Right lobe of liver (tissue), 6 donors: ENCODE data around the gene OBI1. TPM values are rescaled to one million over a fixed set of nuclear protein-coding genes. Genes with fewer than 3 reads are reported as not detected.

Source experiments
- ATAC-seq, 4 donors: fragments of 200-7000 bp; cut with Tn5 transposase; one replicate each; pipeline ENCODE4 v1.9.1; 2020; ENCODE audit warnings: mild to moderate bottlenecking in 4 of 4, moderate library complexity in 4 of 4
- DNase-seq, 3 donors: peaks; one replicate each; pipeline ENCODE4 v3.0.0-alpha.2; 2020
- H3K27ac ChIP-seq, 3 donors: fragments of 200-600 bp; one replicate each; pipeline ENCODE4 v1.8.0; 2022
- H3K27me3 ChIP-seq, 2 donors: fragments of 200-600 bp; one replicate each; pipeline ENCODE4 v1.8.0; 2022
- H3K36me3 ChIP-seq, 4 donors: fragments of 200-600 bp; sonication (generic) in 1 of 4; one replicate each; pipeline versions ENCODE4 v1.5.1 to v1.8.0; 2017 to 2022; ENCODE audit warnings: control low read depth in 1 of 4
- H3K4me1 ChIP-seq, 4 donors: fragments of 200-600 bp; sonication (generic) in 1 of 4; one replicate each; pipeline versions ENCODE4 v1.5.1 to v1.8.0; 2017 to 2022; ENCODE audit warnings: control low read depth in 1 of 4
- H3K4me3 ChIP-seq, 3 donors: fragments of 200-600 bp; one replicate each; pipeline ENCODE4 v1.8.0; 2022
- H3K9me3 ChIP-seq, 4 donors: fragments of 200-600 bp; sonication (generic) in 1 of 4; one replicate each; pipeline versions ENCODE4 v1.5.1 to v1.8.0; 2017 to 2022; ENCODE audit warnings: control low read depth in 1 of 4
- POLR2A ChIP-seq: fragments of 450-650 bp; IDR thresholded peaks from one replicate; pipeline ENCODE4 v1.6.1; 2017; ENCODE audit warnings: antibody characterized with exemption, mild to moderate bottlenecking
- WGBS: methylation state at CpG from one replicate; pipeline ENCODE4 v1.1.6; 2018; ENCODE audit warnings: low coverage, low lambda C conversion rate; ENCODE audit not compliant: insufficient coverage; ENCODE audit errors: missing lambda C conversion rate; 5-methylcytosine and 5-hydroxymethylcytosine counted together
- intact Hi-C, 2 donors: fragments of 100-400 bp; cut with DNase I; formaldehyde crosslinking; loops; one replicate each; pipeline versions ENCODE4 v1.11.2 to v1.14.1; 2022
- total RNA-seq, 6 experiments: library from RNA; depleted of rRNA in 2 of 6; stranded (reverse); fragments of >200 nt in 2 of 6; fragmentation: NEBNext Ultra II Directional in 3 of 6; extraction: Animal tissue kit (Norgen Biotek cat#: 25700) in 3 of 6; gene quantifications; one replicate each; pipeline versions ENCODE4 v1.1.0 to v1.2.4, GENCODE V29; 2016 to 2023
- TF ChIP-seq, protein P1 (sequence below), 4 donors: fragments of 200-600 bp in 3 of 4; fragments of 450-650 bp in 1 of 4; IDR thresholded peaks; one replicate each; pipeline versions ENCODE4 v1.5.1 to v1.8.0; 2016 to 2022; ENCODE audit warnings: antibody characterized with exemption in 4 of 4, mild to moderate bottlenecking in 2 of 4
- donor health status: DM: no; HTN: yes; CAD: no.
- donor health status: DM: no; HTN: no; CAD: no.
- donor health status: DM: no; HTN: no; CAD: no.
- donor health status: DM: no; HTN: yes; CAD: no.
- donor health status: DM: no; HTN: yes; CAD: no.

The OBI1 gene
- total RNA-seq, 6 experiments from 2014 or later, result 1.7 to 3.6 (median 2.8) TPM

DNA sequence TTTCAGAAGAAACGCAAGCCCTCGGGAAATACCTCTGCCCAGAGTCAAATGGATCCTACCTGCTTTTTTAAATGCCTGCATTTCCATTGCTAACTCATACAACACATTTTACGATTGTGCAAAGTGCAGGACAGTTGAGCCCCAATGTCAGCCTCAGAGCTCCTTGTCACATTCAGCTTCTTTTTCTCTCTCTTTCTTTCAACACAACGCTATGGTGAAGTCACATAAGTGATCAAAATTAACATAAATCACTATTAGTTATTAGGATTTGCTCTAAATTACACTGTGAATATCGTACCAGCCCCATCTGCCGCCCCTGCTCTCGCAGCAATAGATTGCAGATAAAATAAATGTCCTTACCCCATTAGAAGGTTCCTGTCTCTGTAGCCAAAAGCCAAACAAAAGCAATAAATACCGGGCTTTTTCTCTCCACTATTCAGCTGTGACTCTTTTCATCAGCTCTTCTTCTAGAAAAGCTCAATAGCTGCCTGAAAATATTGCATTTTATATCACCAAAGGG, 64.4 kb downstream of the OBI1 start:
- Histone ChIP-seq H3K27ac (no peak overlapping the region), H3K4me1 (peaks cover 0 to 16% (median 7%) of the 10 kb centered on the region in 4 donors), H3K36me3 (no peaks in the 10 kb centered on the region), H3K27me3 (peaks cover 26 to 60% of the 10 kb centered on the region in 2 donors), H3K4me3 (no peak overlapping the region), H3K9me3 (no peaks in the 10 kb centered on the region)
- ATAC-seq (no peak), DNase-seq (no peak)
- WGBS, result 6% methylated on average over 8 of the region's 8 CpGs
- intact Hi-C loops, result no loop called here
- no peak for TF ChIP-seq POLR2A
- TF ChIP-seq, protein P1, sequence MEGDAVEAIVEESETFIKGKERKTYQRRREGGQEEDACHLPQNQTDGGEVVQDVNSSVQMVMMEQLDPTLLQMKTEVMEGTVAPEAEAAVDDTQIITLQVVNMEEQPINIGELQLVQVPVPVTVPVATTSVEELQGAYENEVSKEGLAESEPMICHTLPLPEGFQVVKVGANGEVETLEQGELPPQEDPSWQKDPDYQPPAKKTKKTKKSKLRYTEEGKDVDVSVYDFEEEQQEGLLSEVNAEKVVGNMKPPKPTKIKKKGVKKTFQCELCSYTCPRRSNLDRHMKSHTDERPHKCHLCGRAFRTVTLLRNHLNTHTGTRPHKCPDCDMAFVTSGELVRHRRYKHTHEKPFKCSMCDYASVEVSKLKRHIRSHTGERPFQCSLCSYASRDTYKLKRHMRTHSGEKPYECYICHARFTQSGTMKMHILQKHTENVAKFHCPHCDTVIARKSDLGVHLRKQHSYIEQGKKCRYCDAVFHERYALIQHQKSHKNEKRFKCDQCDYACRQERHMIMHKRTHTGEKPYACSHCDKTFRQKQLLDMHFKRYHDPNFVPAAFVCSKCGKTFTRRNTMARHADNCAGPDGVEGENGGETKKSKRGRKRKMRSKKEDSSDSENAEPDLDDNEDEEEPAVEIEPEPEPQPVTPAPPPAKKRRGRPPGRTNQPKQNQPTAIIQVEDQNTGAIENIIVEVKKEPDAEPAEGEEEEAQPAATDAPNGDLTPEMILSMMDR (IDR thresholded peaks at IDR 0.05), result no peak

GRCh38 chr13:78593652-78594455, 65.1 kb downstream of the OBI1 start:
- TF ChIP-seq, protein P1 (IDR thresholded peaks at IDR 0.05), result no peak
- no peak for TF ChIP-seq POLR2A
- Histone ChIP-seq H3K27ac (no peak overlapping the region), H3K9me3 (no peaks in the 10 kb centered on the region), H3K27me3 (peaks cover 21 to 56% of the 10 kb centered on the region in 2 donors), H3K36me3 (no peaks in the 10 kb centered on the region), H3K4me1 (peaks cover 0 to 16% (median 7%) of the 10 kb centered on the region in 4 donors), H3K4me3 (no peak overlapping the region)
- ATAC-seq (no peak), DNase-seq (no peak)
- WGBS, result 9% methylated on average over 28 of the region's 29 CpGs
- intact Hi-C loops, result no loop called here

- intact Hi-C loops, result no loop called here
- no peak for DNase-seq
- 7% methylated on average over 13 of the region's 13 CpGs for WGBS
- Histone ChIP-seq H3K4me3 (no peak overlapping the region), H3K27ac (no peak overlapping the region), H3K9me3 (no peaks in the 10 kb centered on the region), H3K27me3 (peaks cover 14 to 54% of the 10 kb centered on the region in 2 donors), H3K36me3 (no peaks in the 10 kb centered on the region), H3K4me1 (peaks cover 0 to 16% (median 7%) of the 10 kb centered on the region in 4 donors)
- no peak for TF ChIP-seq POLR2A
- TF ChIP-seq, protein P1 (IDR thresholded peaks at IDR 0.05), result no peak
- ATAC-seq, result no peak
Observed at GRCh38 chr13:78593129-78593528, 65.8 kb downstream of the OBI1 start.

DNA sequence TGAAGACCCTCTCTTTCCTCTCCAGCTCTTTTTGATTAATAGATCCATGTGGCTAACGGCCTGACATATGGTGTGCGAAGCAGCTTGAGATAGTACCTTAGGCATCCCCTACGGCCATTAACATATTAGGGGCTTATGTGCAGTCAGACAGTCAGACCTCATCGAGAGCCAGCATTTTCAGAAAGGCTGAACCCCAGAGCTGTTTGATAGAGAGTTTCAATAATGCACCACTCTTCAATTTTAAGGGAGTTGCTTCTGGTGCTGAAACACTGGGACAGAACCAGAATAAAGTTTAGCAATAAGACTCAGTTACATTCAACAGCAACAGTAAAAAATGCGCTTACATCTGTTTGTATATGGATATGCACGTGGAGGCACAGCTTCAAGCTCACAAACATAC, 66.4 kb downstream of the OBI1 start:
- ATAC-seq, result no peak
- no peaks in the 10 kb centered on the region for H3K36me3 ChIP-seq
- no peak for TF ChIP-seq POLR2A
- TF ChIP-seq, protein P1 (IDR thresholded peaks at IDR 0.05), result no peak
- H3K4me3 ChIP-seq, result no peak overlapping the region
- H3K27me3 ChIP-seq, result peaks cover 11 to 49% of the 10 kb centered on the region in 2 donors
- no peaks in the 10 kb centered on the region for H3K9me3 ChIP-seq
- no peak overlapping the region for H3K27ac ChIP-seq
- 5% methylated on average over 6 of the region's 6 CpGs for WGBS
- H3K4me1 ChIP-seq, result peaks cover 0 to 16% (median 7%) of the 10 kb centered on the region in 4 donors
- no peak for DNase-seq
- intact Hi-C loops, result no loop called here
